ENCODE results near the gene RDM1. TPM values are rescaled to one million over a fixed set of nuclear protein-coding genes. Genes with fewer than 3 reads are reported as not detected.
"Not testable (repeated sequence)": the region's sequence is repeated elsewhere in the genome, so short reads cannot be mapped to it uniquely, and the experiment has no call there.

The RDM1 gene, protein sequence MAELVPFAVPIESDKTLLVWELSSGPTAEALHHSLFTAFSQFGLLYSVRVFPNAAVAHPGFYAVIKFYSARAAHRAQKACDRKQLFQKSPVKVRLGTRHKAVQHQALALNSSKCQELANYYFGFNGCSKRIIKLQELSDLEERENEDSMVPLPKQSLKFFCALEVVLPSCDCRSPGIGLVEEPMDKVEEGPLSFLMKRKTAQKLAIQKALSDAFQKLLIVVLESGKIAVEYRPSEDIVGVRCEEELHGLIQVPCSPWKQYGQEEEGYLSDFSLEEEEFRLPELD
- 1 to 10 TPM; 1.4 to 3.6 (median 2.3) TPM for polyA plus RNA-seq (ENCODE audit: insufficient read length in 4 of 4)

- DNase-seq (ENCODE audit: low read depth in 4 of 4, low spot score in 3 of 4), result peak in 3 of 4 donors; percentile 69 to 79 (median 71)
These were observed at the start of gene RDM1 for GRCh38 chr17:35930211-35931065. Gene RDM1, minus strand, starts transcription at chr17:35930773. Its CDS starts 46 bp downstream, at chr17:35930727.

GRCh38 chr17:35978346-35978745, 47.8 kb upstream of the RDM1 start:
- DNase-seq (ENCODE audit: low read depth in 4 of 4, low spot score in 3 of 4), result no peak

DNA sequence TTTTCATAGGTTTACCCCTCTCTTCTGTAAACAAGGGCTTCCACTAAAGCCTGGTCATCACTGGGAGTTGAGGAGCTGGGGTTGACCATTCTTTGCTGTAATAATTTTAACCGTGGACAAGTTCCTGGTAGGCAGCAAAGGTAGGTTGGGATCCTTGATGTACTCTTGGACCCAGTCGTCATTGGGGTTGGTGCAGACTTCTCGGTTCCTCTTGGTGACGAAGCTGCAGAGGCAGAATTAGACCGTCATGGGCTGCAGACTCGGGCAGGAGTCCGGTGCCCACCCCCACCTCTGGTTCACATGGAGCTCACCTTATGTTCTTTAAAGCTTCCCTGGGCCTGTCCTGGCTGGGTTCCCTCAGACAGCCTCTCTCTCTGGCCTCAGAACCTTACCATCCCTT, 46.9 kb upstream of the RDM1 start:
- no peak for DNase-seq (ENCODE audit: low read depth in 4 of 4, low spot score in 3 of 4)

- DNase-seq (ENCODE audit: low read depth in 4 of 4, low spot score in 3 of 4), result no peak
These were observed 43.0 kb upstream of the RDM1 start for GRCh38 chr17:35973333-35974260.

- DNase-seq (ENCODE audit: low read depth in 4 of 4, low spot score in 3 of 4), result no peak
These were observed 42.4 kb upstream of the RDM1 start for GRCh38 chr17:35972945-35973332.

DNA sequence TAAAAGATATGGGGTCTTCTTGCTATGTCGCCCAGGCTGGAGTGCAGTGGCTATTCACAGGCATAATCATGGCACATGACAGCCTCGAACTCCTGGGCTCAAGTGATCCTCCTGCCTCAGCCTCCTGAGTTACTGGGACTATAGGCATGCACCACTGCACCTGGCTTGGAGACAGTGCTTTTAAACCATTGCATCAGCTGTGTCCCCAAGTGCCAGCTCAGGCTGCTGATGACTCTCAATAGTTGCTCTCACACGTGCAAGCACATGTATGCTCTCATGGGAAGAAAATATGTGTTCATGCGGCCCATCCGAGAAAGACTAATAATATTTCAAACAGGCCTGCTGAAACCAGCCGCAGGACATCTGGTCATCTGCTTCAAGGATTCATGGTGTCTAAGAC, 42.0 kb upstream of the RDM1 start:
- no peak for DNase-seq (ENCODE audit: low read depth in 4 of 4, low spot score in 3 of 4)

DNA sequence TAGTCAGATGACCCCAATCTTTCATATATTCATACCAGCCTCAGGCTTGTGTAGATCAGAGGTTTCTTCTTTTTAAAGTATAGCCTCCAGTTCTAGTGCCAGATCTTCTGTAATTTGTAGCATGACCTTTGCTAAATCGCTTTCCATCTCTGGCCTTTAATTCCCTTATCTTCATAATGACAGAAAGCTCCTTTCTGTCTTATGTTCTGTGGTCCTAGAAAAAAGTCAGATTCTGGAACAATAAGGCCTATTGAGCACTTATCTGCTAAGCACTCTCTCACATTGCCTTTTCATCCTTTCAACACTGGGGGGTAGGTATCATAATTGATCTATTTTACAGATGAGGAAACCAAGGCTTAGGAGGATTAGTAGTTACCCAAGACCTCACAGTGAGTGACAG, 41.5 kb upstream of the RDM1 start:
- no peak for DNase-seq (ENCODE audit: low read depth in 4 of 4, low spot score in 3 of 4)

GRCh38 chr17:35969558-35970380, 39.2 kb upstream of the RDM1 start:
- DNase-seq (ENCODE audit: low read depth in 4 of 4, low spot score in 3 of 4), result peak; percentile 69 to 79 (median 74)

GRCh38 chr17:35968520-35969054, 38.0 kb upstream of the RDM1 start:
- DNase-seq (ENCODE audit: low read depth in 4 of 4, low spot score in 3 of 4), result no peak

- DNase-seq (ENCODE audit: low read depth in 4 of 4, low spot score in 3 of 4), result no peak
These were observed 34.7 kb upstream of the RDM1 start for GRCh38 chr17:35965272-35965671.

DNA sequence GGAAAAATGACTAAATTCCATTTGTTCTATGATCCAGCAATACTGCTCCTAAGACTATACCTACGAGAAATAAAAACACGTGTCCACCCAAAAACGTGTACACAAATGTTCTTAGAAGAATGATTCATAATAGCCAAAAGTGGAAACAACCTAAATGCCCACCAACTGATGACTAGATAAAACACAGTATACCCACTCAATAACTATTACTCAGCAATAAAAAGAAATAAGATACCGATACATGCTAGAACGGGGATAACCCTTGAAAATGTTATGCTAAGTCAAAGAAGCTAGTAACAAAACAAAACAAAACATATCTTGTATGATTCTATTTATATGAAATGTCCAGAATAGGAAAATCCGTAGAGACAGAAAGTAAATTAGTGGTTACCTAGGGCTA, 33.1 kb upstream of the RDM1 start:
- DNase-seq (ENCODE audit: low read depth in 4 of 4, low spot score in 3 of 4), result no peak

DNA sequence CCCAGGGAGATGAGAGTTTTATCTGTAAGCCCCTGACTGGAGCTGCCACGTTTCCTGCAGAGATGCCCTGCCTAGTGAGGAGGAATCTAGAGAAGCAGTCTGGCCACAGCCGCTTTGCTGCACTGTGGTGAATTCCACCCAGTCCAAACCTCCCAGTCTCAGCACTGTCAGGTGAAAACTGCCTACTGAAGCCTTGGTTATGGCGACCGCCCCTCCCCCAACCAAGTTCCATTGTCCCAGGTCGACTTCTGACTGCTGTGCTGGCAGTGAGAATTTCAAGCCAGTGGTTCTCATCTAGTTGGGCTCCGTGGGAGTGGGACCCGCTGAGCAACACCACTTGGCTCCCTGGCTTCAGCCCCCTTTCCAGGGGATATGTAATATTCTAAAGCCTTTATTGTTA, 23.1 kb upstream of the RDM1 start:
- DNase-seq (ENCODE audit: low read depth in 4 of 4, low spot score in 3 of 4), result no peak

- no peak for DNase-seq (ENCODE audit: low read depth in 4 of 4, low spot score in 3 of 4)
These were observed 18.8 kb upstream of the RDM1 start for GRCh38 chr17:35949401-35949800.

GRCh38 chr17:35948092-35948491, 17.5 kb upstream of the RDM1 start:
- no peak for DNase-seq (ENCODE audit: low read depth in 4 of 4, low spot score in 3 of 4)

DNA sequence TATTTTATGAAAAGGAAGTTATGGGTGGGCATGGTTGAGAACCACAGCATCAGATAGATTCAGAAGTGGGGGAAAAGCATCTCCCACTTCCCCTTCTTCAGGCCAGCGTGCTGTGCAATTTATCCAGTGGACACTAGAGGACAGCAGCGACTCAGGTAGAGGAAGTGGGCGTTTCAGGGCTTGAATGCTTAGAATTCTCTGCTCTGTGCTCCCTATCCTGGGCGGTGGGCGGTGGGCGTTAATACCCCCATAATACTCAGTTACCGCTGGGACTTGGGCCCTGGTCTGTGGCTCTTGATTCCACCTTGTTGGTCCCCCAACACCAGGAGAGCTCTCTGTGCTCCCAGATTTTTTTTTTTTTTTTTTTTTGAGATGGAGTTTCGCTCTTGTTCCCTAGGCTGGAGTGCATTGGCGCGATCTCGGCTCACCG, 16.6 kb upstream of the RDM1 start:
- no peak for DNase-seq (ENCODE audit: low read depth in 4 of 4, low spot score in 3 of 4)

DNA sequence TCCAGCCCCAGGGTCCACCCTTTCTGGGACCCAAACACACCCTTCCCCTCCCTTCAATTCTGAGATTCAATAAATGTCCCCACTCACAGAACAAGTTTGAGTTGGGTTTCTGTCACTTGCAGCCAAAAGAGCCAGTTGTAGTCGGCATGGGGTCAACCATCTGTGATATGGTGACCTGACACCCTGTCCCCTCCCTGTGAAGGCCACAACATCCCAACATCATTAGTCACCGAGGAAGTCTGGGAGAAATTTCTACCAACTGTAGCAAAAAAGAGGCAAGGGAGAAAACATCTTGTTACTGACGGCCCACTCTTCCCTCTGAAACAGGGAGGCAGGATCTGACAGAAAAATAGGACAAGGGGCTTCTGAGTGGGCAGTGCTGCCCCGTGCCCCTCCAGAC, 13.6 kb upstream of the RDM1 start:
- no peak for DNase-seq (ENCODE audit: low read depth in 4 of 4, low spot score in 3 of 4)

DNA sequence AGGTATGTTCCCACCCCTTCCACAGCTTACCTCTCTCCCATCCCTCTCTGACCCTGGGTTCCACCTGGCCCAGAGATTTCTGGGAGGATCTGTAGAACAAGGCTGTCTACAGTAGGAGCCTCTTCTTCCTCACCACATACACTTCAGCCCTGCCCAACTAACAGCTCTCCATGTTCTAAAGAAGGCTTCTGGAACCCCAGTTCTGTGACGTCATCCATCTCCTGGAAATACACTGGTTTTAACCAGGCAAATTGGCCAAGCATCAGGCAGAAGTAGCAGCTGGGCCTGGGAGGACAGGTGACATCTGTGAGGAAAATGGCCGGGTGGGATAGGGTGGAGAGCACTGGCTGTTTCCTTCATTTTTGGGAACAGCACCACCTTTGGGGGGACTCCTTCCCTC, 13.0 kb upstream of the RDM1 start, which contains the start of gene LYZL6:
TSS of gene LYZL6 (minus strand) at position 177 of the 400 bp plus-strand sequence. CDS start 4,357 bp downstream, outside the sequence.
- DNase-seq (ENCODE audit: low read depth in 4 of 4, low spot score in 3 of 4), result no peak

DNA sequence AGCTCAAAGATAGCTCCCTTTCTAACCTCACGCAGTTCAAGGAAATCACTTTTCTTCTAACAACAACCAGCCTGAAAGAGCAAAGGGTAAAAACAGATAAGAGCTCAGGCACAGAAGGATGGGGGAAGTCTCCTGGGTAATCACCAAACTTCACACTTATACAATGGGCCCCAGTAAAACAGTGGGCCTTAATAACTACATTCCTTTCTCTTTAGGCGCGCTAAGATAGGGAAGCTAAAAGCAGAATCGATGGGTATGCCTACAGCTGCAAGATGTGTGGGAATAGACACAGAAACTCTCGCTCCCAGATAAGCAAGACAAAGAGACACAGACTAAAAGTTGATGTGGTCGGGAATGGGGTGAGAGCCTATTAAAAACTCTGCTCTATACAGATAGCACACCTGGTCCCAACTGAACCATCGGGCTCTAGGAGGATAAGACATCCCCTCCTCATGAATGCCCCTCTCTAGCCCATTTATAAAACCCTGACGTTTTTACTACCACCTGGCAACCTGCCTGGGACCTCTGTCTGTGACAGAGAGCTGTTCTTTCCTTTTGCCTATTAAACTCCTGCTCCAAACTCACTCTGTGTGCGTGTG, 12.1 kb upstream of the RDM1 start:
- DNase-seq (ENCODE audit: low read depth in 4 of 4, low spot score in 3 of 4), result peak in 1 of 4 donors; percentile 14

- DNase-seq (ENCODE audit: low read depth in 4 of 4, low spot score in 3 of 4), result not testable (repeated sequence)
These were observed 7.9 kb upstream of the RDM1 start for GRCh38 chr17:35938492-35938891.
